ENCODE results near the gene MCRIP1. TPM values are rescaled to one million over a fixed set of nuclear protein-coding genes. Genes with fewer than 3 reads are reported as not detected.

MCRIP1 gene
- total and polyA plus RNA-seq, 9 of the 15 experiments (the other 6 are each of a cell fraction or from before 2014, with no cell fraction given) = 0.39 to 35.8 (median 9.7) TPM

DNA sequence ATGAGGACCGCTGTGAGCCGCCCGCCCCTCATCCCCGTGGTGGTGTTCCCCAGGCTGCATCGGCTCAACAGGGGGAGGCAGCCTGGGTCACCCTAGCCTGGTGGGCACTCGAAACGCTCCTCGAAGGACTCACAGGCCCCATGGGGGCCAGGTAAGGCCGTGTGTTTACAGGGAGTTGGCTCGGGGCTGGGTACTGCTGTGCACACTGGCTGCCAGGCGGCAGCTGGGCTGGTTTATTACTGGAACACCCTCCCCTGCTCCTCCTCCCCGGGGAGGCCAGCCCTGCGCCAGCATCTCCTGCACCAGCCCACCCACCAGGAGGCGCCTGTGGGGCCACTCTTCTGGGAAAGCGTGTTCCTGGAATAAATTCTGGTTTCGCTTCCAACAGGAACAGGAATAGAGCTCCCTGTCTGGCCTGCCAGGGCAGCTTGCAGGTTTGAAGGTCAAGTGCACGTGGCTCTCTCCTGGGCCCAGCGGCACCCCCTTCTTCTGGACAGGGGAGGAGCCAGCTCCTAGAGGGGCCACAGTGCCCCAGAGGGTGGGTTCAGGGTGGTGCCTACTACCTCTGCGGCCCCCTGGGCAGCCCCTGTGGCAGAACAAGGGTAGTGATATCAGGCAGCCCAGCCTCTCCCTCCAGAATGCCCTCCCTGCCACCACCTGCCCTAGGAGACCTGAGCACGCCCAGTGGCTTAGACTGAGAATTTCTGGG is 11.3 kb downstream of the MCRIP1 start (continued):
- TF ChIP-seq, protein P1, sequence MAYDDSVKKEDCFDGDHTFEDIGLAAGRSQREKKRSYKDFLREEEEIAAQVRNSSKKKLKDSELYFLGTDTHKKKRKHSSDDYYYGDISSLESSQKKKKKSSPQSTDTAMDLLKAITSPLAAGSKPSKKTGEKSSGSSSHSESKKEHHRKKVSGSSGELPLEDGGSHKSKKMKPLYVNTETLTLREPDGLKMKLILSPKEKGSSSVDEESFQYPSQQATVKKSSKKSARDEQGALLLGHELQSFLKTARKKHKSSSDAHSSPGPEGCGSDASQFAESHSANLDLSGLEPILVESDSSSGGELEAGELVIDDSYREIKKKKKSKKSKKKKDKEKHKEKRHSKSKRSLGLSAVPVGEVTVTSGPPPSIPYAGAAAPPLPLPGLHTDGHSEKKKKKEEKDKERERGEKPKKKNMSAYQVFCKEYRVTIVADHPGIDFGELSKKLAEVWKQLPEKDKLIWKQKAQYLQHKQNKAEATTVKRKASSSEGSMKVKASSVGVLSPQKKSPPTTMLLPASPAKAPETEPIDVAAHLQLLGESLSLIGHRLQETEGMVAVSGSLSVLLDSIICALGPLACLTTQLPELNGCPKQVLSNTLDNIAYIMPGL (CRISPR knock-in tag; IDR thresholded peaks at IDR 0.05) = no peak
- peak; percentile 90 for TF ChIP-seq MTA3 (IDR thresholded peaks at IDR 0.05; ENCODE audit: borderline replicate concordance)
- TF ChIP-seq, protein P2, sequence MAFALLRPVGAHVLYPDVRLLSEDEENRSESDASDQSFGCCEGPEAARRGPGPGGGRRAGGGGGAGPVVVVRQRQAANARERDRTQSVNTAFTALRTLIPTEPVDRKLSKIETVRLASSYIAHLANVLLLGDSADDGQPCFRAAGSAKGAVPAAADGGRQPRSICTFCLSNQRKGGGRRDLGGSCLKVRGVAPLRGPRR (CRISPR knock-in tag; IDR thresholded peaks at IDR 0.05) = peak; percentile 80; the same call in 1 of the 2 replicates
- no peak; the same call in 1 of the 2 replicates for TF ChIP-seq KAT7 (CRISPR knock-in tag; IDR thresholded peaks at IDR 0.05; ENCODE audit: borderline replicate concordance)
- no peak for TF ChIP-seq ZNF224 (CRISPR knock-in tag; IDR thresholded peaks at IDR 0.05)
- TF ChIP-seq ZNF79 (CRISPR knock-in tag; IDR thresholded peaks at IDR 0.05; ENCODE audit: low read depth) = no peak
- no peak; the same call in 1 of the 2 replicates for TF ChIP-seq ZNF431 (CRISPR knock-in tag; IDR thresholded peaks at IDR 0.05)
- no peak for TF ChIP-seq FOXA1 (IDR thresholded peaks at IDR 0.05; ENCODE audit: borderline replicate concordance)
- TF ChIP-seq ZNF76 (CRISPR knock-in tag; IDR thresholded peaks at IDR 0.05; ENCODE audit: borderline replicate concordance) = peak; percentile 90; the same call in 1 of the 2 replicates
- TF ChIP-seq, protein P3, sequence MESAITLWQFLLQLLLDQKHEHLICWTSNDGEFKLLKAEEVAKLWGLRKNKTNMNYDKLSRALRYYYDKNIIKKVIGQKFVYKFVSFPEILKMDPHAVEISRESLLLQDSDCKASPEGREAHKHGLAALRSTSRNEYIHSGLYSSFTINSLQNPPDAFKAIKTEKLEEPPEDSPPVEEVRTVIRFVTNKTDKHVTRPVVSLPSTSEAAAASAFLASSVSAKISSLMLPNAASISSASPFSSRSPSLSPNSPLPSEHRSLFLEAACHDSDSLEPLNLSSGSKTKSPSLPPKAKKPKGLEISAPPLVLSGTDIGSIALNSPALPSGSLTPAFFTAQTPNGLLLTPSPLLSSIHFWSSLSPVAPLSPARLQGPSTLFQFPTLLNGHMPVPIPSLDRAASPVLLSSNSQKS (CRISPR knock-in tag; IDR thresholded peaks at IDR 0.05) = no peak
- TF ChIP-seq ZFP36 (IDR thresholded peaks at IDR 0.05; ENCODE audit: low read depth, low read length, partially characterized antibody) = peak; percentile 75
- TF ChIP-seq ZNF57 (CRISPR knock-in tag; IDR thresholded peaks at IDR 0.05) = no peak
- TF ChIP-seq BCOR (IDR thresholded peaks at IDR 0.05) = peak; percentile 68
- peak; percentile 81 for TF ChIP-seq MECOM (CRISPR knock-in tag; IDR thresholded peaks at IDR 0.05)
- TF ChIP-seq, protein P4, sequence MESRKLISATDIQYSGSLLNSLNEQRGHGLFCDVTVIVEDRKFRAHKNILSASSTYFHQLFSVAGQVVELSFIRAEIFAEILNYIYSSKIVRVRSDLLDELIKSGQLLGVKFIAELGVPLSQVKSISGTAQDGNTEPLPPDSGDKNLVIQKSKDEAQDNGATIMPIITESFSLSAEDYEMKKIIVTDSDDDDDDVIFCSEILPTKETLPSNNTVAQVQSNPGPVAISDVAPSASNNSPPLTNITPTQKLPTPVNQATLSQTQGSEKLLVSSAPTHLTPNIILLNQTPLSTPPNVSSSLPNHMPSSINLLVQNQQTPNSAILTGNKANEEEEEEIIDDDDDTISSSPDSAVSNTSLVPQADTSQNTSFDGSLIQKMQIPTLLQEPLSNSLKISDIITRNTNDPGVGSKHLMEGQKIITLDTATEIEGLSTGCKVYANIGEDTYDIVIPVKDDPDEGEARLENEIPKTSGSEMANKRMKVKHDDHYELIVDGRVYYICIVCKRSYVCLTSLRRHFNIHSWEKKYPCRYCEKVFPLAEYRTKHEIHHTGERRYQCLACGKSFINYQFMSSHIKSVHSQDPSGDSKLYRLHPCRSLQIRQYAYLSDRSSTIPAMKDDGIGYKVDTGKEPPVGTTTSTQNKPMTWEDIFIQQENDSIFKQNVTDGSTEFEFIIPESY (CRISPR knock-in tag; IDR thresholded peaks at IDR 0.05) = peak; percentile 82
- no peak for TF ChIP-seq HDAC3 (IDR thresholded peaks at IDR 0.05; ENCODE audit: borderline replicate concordance, partially characterized antibody)
- TF ChIP-seq CREM (IDR thresholded peaks at IDR 0.05; ENCODE audit: low read depth) = peak; percentile 13; the same call in 1 of the 2 replicates
- TF ChIP-seq, protein P5, sequence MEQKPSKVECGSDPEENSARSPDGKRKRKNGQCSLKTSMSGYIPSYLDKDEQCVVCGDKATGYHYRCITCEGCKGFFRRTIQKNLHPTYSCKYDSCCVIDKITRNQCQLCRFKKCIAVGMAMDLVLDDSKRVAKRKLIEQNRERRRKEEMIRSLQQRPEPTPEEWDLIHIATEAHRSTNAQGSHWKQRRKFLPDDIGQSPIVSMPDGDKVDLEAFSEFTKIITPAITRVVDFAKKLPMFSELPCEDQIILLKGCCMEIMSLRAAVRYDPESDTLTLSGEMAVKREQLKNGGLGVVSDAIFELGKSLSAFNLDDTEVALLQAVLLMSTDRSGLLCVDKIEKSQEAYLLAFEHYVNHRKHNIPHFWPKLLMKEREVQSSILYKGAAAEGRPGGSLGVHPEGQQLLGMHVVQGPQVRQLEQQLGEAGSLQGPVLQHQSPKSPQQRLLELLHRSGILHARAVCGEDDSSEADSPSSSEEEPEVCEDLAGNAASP (IDR thresholded peaks at IDR 0.05) = no peak
- TF ChIP-seq, protein P6, sequence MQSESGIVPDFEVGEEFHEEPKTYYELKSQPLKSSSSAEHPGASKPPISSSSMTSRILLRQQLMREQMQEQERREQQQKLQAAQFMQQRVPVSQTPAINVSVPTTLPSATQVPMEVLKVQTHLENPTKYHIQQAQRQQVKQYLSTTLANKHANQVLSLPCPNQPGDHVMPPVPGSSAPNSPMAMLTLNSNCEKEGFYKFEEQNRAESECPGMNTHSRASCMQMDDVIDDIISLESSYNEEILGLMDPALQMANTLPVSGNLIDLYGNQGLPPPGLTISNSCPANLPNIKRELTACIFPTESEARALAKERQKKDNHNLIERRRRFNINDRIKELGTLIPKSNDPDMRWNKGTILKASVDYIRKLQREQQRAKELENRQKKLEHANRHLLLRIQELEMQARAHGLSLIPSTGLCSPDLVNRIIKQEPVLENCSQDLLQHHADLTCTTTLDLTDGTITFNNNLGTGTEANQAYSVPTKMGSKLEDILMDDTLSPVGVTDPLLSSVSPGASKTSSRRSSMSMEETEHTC (IDR thresholded peaks at IDR 0.05) = no peak
- no peak for TF ChIP-seq C11orf30 (IDR thresholded peaks at IDR 0.05; ENCODE audit: low read depth)
- no peak for TF ChIP-seq SAFB (IDR thresholded peaks at IDR 0.05; ENCODE audit: borderline replicate concordance, low read depth, low read length)

Measured in K562 (cell line).